T-cell (primary cell): Measurements from ENCODE around the gene SYNDIG1L. TPM values are rescaled to one million over a fixed set of nuclear protein-coding genes. Genes with fewer than 3 reads are reported as not detected.

ENCODE experiments used
- ATAC-seq, 4 experiments: fragments of 200-7000 bp in 3 of 4; fragments of 150-1000 bp in 1 of 4; cut with Tn5 transposase; replicated peaks in 1 of 4; 1 replicate in 3 of 4; 2 replicates in 1 of 4; pipeline ENCODE4 v1.10.0; 2021; ENCODE audit warnings: moderate library complexity in 3 of 4, mild to moderate bottlenecking in 2 of 4, moderate number of reproducible peaks in 1 of 4
- CTCF ChIA-PET, 2 donors: fragments of 300-600 bp; sonication (Branson Sonifier 250); formaldehyde crosslinking; loops; one replicate each; lab custom pipeline; 2022; ENCODE audit warnings: antibody characterized with exemption in 2 of 2; lab: Charles Lee
- POLR2A ChIA-PET, 2 donors: fragments of 300-600 bp; sonication (Branson Sonifier 250); formaldehyde crosslinking; loops; one replicate each; lab custom pipeline; 2022; ENCODE audit warnings: antibody characterized with exemption in 2 of 2; lab: Charles Lee
- DNase-seq, 35 experiments: peaks; one replicate each; pipeline versions ENCODE4 v3.0.0 to v3.0.0-alpha.2; 2013 to 2023
- H3K27ac ChIP-seq: one replicate; pipeline ENCODE4 v1.5.1; 2013; ENCODE audit warnings: low read length
- H3K27me3 ChIP-seq, 2 experiments: replicated peaks in 1 of 2; 1 replicate in 1 of 2; 2 replicates in 1 of 2; pipeline versions ENCODE4 v1.6.1 to v1.7.0; 2013; ENCODE audit warnings: low read length in 1 of 2, mixed read lengths in 1 of 2; ENCODE audit not compliant: control insufficient read depth in 2 of 2, insufficient read depth in 2 of 2; ENCODE audit errors: extremely low read depth in 1 of 2
- H3K36me3 ChIP-seq, 2 donors: 1 replicate in 1 of 2; 2 replicates in 1 of 2; pipeline versions ENCODE4 v1.6.1 to v1.7.0; 2013; ENCODE audit warnings: low read length in 1 of 2; ENCODE audit not compliant: control insufficient read depth in 2 of 2, insufficient read depth in 1 of 2; ENCODE audit errors: extremely low read depth in 1 of 2
- H3K4me1 ChIP-seq, 2 experiments: 1 replicate in 1 of 2; 2 replicates in 1 of 2; pipeline versions ENCODE4 v1.6.1 to v1.7.0; 2013; ENCODE audit warnings: low read length in 2 of 2, mixed read lengths in 1 of 2; ENCODE audit not compliant: insufficient read depth in 2 of 2, control insufficient read depth in 1 of 2; ENCODE audit errors: extremely low read depth in 1 of 2
- H3K4me3 ChIP-seq, 2 donors: 1 replicate in 1 of 2; 2 replicates in 1 of 2; pipeline versions ENCODE4 v1.5.1 to v1.7.0; 2013; ENCODE audit warnings: mild to moderate bottlenecking in 2 of 2, low read length in 1 of 2, moderate library complexity in 1 of 2; ENCODE audit not compliant: control insufficient read depth in 1 of 2; ENCODE audit errors: extremely low read depth in 1 of 2
- H3K9me3 ChIP-seq: 2 replicates; pipeline ENCODE4 v1.7.0; 2013
- H3K27ac Mint-ChIP-seq, 2 donors: one replicate each; pipeline ENCODE4 v1.8.0; 2020 to 2021; ENCODE audit warnings: mild to moderate bottlenecking in 2 of 2, mixed read lengths in 2 of 2
- H3K27me3 Mint-ChIP-seq, 2 donors: one replicate each; pipeline ENCODE4 v1.8.0; 2021 to 2022; ENCODE audit warnings: mixed read lengths in 2 of 2
- H3K36me3 Mint-ChIP-seq: one replicate; pipeline ENCODE4 v1.8.0; 2021; ENCODE audit warnings: mixed read lengths
- H3K4me1 Mint-ChIP-seq, 3 donors: one replicate each; pipeline ENCODE4 v1.8.0; 2020 to 2022; ENCODE audit warnings: mixed read lengths in 3 of 3, mild to moderate bottlenecking in 1 of 3
- H3K4me3 Mint-ChIP-seq, 3 donors: one replicate each; pipeline ENCODE4 v1.8.0; 2020 to 2022; ENCODE audit warnings: mild to moderate bottlenecking in 3 of 3, mixed read lengths in 3 of 3, moderate library complexity in 3 of 3
- H3K9me3 Mint-ChIP-seq, 3 donors: one replicate each; pipeline ENCODE4 v1.8.0; 2020 to 2022; ENCODE audit warnings: mixed read lengths in 3 of 3
- WGBS: methylation state at CpG from one replicate; pipeline ENCODE4 v1.1.5; 2013; ENCODE audit warnings: missing lambda C conversion rate; ENCODE audit not compliant: insufficient coverage; 5-methylcytosine and 5-hydroxymethylcytosine counted together
- total RNA-seq, 35 experiments: library from RNA in 6 of 35; stranded (reverse) in 6 of 35; fragments of 120-200 nt in 1 of 35; gene quantifications; one replicate each; pipeline versions ENCODE4 v1.2.1 to v1.2.4 and lab custom pipeline; 2013 to 2026

Gene SYNDIG1L
- total RNA-seq, 5 donors from 2014 or later (not counting 1 experiment from before 2014, with no cell fraction given): 0.73 TPM; not detected in 4

DNA sequence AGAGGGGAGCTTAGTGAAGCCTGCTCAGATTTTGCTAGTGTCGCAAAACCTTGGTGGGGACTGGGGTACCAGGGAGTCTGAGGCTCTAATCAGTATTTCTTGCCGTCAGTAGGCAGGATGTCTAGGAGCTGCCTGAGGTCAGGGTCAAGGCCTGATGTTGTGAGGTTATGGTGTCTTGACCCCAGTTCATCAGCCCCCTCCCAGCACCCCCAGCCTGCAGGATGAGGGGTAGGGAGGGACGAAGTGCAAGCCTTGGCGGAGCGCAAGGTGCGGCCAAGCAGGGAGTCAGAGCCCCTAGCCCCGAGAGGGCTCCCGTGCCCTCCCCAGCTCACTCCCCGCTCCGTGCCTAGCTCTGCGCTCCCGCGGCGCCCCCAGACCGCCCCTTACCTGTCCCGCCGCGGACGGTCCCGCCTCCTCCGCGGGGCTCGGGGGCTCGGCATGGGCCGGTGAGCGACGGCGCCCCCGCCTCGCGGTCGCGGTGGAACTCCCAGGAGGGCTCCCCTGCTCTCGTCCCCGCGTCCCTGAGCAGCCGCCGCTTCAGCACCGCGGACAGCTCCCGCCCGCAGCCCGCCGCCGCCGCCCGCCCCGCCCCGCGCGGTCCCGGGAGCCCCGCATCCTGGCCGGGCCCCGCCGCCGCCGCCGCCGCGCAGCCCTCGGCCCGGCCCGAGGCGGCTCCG is 347 bp downstream of the SYNDIG1L start:
- peaks cover 3 to 10% (median 6%) of the 10 kb centered on the region in 3 donors for H3K9me3 Mint-ChIP-seq
- WGBS: 6% methylated on average over 62 of the region's 66 CpGs
- peaks cover 0 to 5% of the 10 kb centered on the region in 2 experiments for H3K4me1 ChIP-seq

DNA sequence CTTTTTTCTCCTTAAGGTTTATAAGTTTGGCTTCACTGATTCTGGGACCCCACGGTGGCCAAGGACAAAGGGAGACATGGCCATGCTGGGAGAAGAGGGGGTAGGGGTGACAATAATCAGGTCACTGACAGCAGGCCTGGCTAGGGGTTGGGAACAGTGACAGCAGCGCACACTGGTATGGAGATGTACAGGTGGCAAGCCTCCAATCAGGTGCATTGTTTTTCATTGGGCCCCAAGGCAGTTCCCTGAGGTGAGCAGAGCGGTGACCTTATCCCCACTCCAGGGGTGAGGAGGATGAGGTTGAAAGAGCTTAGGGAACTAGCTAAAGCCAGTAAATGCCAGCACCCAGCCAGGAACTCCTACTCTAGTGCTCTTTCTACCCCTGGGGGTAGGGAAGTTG is 1.4 kb downstream of the SYNDIG1L start:
- ChIA-PET POLR2A (no interaction called here), CTCF (no interaction called here)
- Histone ChIP-seq H3K36me3 (no peaks in the 10 kb centered on the region), H3K4me1 (peaks cover 0 to 5% of the 10 kb centered on the region in 2 experiments), H3K27me3 (peaks cover 5 to 69% of the 10 kb centered on the region in 2 experiments), H3K9me3 (no peaks in the 10 kb centered on the region), H3K27ac (no peak overlapping the region), H3K4me3 (no peak overlapping the region)
- H3K27ac Mint-ChIP-seq: no peak overlapping the region
- H3K9me3 Mint-ChIP-seq: peaks cover 3 to 10% (median 6%) of the 10 kb centered on the region in 3 donors
- peaks cover 0 to 4% (median 2%) of the 10 kb centered on the region in 3 donors for H3K4me1 Mint-ChIP-seq
- H3K36me3 Mint-ChIP-seq: no peaks in the 10 kb centered on the region
- H3K27me3 Mint-ChIP-seq: peaks cover 45 to 70% of the 10 kb centered on the region in 2 donors
- DNase-seq (no peak), ATAC-seq (no peak)
- no peak overlapping the region for H3K4me3 Mint-ChIP-seq
- 61% methylated on average over 2 of the region's 3 CpGs for WGBS

More for the DNA sequence above, 347 bp downstream of the SYNDIG1L start:
- H3K27ac Mint-ChIP-seq: no peak overlapping the region
- H3K4me1 Mint-ChIP-seq: peaks cover 0 to 4% (median 2%) of the 10 kb centered on the region in 3 donors
- H3K27me3 Mint-ChIP-seq: peaks cover 52 to 70% of the 10 kb centered on the region in 2 donors
- peak; percentile 78 to 89 (median 82) for ATAC-seq
- POLR2A ChIA-PET: no interaction called here
- H3K36me3 Mint-ChIP-seq: no peaks in the 10 kb centered on the region
- Histone ChIP-seq H3K27ac (no peak overlapping the region), H3K27me3 (peaks cover 5 to 65% of the 10 kb centered on the region in 2 experiments), H3K36me3 (no peaks in the 10 kb centered on the region), H3K9me3 (no peaks in the 10 kb centered on the region), H3K4me3 (no peak overlapping the region)
- DNase-seq: peak in 33 of 35 experiments; percentile 4 to 73 (median 45)
- no peak overlapping the region for H3K4me3 Mint-ChIP-seq
- CTCF ChIA-PET: no interaction called here

DNA sequence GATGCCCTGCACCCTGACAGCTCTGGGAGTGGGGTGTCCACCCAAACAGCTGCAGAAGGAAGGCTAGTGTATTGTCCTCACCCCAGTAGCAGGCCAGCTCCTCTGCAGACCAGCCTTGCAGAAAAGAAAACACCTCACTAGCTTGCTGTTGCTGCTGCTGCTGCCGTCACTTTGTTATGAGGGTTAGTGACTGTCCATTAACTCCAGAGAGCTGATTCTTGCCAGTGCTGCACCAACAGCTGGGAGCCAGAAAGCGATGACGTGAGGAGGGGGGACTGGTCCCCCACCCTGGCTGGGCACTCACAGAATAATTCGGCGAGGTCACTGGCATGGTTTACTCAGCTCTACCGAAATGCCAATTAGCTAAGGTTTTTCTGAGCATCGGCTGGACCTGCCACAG is 2.8 kb downstream of the SYNDIG1L start:
- no peak for ATAC-seq
- Mint-ChIP-seq H3K27ac (no peak overlapping the region), H3K4me1 (peaks cover 0 to 4% (median 2%) of the 10 kb centered on the region in 3 donors), H3K9me3 (peaks cover 3 to 10% (median 6%) of the 10 kb centered on the region in 3 donors), H3K36me3 (no peaks in the 10 kb centered on the region), H3K27me3 (peaks cover 36 to 60% of the 10 kb centered on the region in 2 donors), H3K4me3 (no peak overlapping the region)
- ChIA-PET CTCF (no interaction called here), POLR2A (no interaction called here)
- Histone ChIP-seq H3K9me3 (no peaks in the 10 kb centered on the region), H3K4me3 (no peak overlapping the region), H3K27ac (no peak overlapping the region), H3K36me3 (no peaks in the 10 kb centered on the region), H3K4me1 (peaks cover 0 to 5% of the 10 kb centered on the region in 2 experiments), H3K27me3 (peaks cover 10 to 66% of the 10 kb centered on the region in 2 experiments)
- DNase-seq: no peak
- 93% methylated on average over 3 of the region's 7 CpGs for WGBS

DNA sequence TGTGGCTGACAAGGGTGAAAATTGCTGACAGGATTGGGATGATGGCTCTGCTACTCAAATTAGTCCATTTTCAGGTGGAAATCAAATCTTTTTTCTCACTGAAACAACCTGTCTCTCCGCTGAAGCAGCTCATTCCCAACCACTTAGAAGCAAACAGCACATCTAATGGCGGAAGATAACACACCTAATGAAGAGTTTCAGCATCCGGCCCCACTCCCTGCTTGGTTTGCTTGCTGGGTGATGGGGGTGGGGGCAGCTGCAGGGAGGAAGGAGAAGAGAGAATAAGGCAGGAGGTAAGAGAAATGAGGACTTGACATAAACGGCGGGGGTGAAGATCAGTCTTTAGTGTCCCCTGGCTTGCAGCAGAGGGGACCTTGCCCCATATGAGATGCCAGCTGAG is 4.0 kb downstream of the SYNDIG1L start:
- POLR2A ChIA-PET: no interaction called here
- CTCF ChIA-PET: no interaction called here
- ATAC-seq: no peak

DNA sequence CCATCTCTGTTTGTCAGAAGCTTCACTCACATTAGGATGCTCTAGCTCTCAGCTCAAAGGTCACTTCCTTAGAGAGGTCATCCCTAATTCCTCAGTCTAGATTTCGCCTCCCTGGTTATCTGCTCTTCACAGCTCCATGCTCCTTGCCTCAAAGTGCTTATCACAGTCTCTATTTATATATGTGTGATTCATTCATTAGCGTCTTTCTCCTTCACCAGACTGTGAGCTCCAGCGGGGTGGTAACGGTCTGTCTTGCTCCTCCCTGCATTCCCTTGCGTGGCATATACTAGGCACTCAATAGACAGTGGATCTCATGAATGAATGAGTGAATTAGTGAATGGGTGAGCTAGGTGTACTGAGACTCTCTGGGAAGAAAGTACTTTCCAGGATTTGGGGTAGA is 6.9 kb downstream of the SYNDIG1L start:
- Mint-ChIP-seq H3K27ac (no peak overlapping the region), H3K4me1 (no peaks in the 10 kb centered on the region), H3K4me3 (no peak overlapping the region), H3K27me3 (peaks cover 25 to 37% of the 10 kb centered on the region in 2 donors), H3K9me3 (peaks cover 3 to 6% (median 6%) of the 10 kb centered on the region in 3 donors), H3K36me3 (no peaks in the 10 kb centered on the region)
- Histone ChIP-seq H3K27ac (no peak overlapping the region), H3K4me3 (no peak overlapping the region), H3K4me1 (no peaks in the 10 kb centered on the region), H3K36me3 (no peaks in the 10 kb centered on the region), H3K27me3 (peaks cover 6 to 43% of the 10 kb centered on the region in 2 experiments), H3K9me3 (no peaks in the 10 kb centered on the region)
- WGBS: no CpG with 5 or more reads among the region's 5 CpGs
- POLR2A ChIA-PET: no interaction called here
- no peak for DNase-seq
- CTCF ChIA-PET: no interaction called here
- no peak for ATAC-seq

More for the DNA sequence above, 4.0 kb downstream of the SYNDIG1L start:
- Mint-ChIP-seq H3K9me3 (peaks cover 3 to 6% (median 6%) of the 10 kb centered on the region in 3 donors), H3K4me1 (peaks cover 0 to 3% (median 2%) of the 10 kb centered on the region in 3 donors), H3K27ac (peak overlapping the region in 1 of 2 donors; percentile 40), H3K36me3 (no peaks in the 10 kb centered on the region), H3K27me3 (peaks cover 24 to 52% of the 10 kb centered on the region in 2 donors), H3K4me3 (no peak overlapping the region)
- Histone ChIP-seq H3K27me3 (peaks cover 6 to 59% of the 10 kb centered on the region in 2 experiments), H3K4me3 (no peak overlapping the region), H3K9me3 (no peaks in the 10 kb centered on the region), H3K27ac (no peak overlapping the region), H3K36me3 (no peaks in the 10 kb centered on the region), H3K4me1 (peaks cover 0 to 5% of the 10 kb centered on the region in 2 experiments)
- DNase-seq: no peak
- WGBS: 79% methylated on average over 2 of the region's 5 CpGs

DNA sequence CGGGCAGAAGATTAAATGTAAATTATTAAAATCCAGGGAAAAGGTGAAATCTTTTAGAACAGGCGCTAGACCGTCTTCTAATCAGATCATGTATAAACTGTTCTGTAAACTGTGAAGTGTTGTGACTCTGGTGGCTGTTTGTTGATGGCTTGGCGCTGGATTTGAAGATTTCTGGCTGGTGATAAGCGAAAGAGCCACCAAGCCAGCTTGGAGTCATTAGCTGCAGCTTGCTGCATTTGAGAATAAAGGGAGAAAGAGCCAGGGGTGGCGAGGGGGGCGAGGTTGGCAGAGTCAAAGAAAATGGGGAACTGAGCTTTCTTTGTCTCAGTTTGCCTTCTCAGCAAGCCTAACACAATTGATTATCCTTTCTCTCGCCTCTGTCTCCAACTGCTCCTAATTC is 8.0 kb downstream of the SYNDIG1L start:
- H3K27me3 ChIP-seq: peaks cover 6 to 40% of the 10 kb centered on the region in 2 experiments
- peaks cover 3 to 6% (median 6%) of the 10 kb centered on the region in 3 donors for H3K9me3 Mint-ChIP-seq
- ATAC-seq (no peak), DNase-seq (no peak)
- no peak overlapping the region for H3K4me3 Mint-ChIP-seq
- H3K27ac Mint-ChIP-seq: no peak overlapping the region
- H3K4me1 Mint-ChIP-seq: no peaks in the 10 kb centered on the region
- H3K36me3 ChIP-seq: no peaks in the 10 kb centered on the region
- H3K9me3 ChIP-seq: no peaks in the 10 kb centered on the region
- POLR2A ChIA-PET: no interaction called here
- H3K27ac ChIP-seq: no peak overlapping the region
- 69% methylated on average over 4 of the region's 8 CpGs for WGBS
- CTCF ChIA-PET: interaction anchor here in 1 of 2 donors (0.6 kb wide), 1 partner anchor 1943 kb away, joined by 4 read pairs; no protein-coding TSS in a partner anchor
- peaks cover 30 to 32% of the 10 kb centered on the region in 2 donors for H3K27me3 Mint-ChIP-seq
- H3K4me3 ChIP-seq: no peak overlapping the region
- H3K4me1 ChIP-seq: no peaks in the 10 kb centered on the region
- H3K36me3 Mint-ChIP-seq: no peaks in the 10 kb centered on the region
